Measurements from ENCODE around the gene BDNF. TPM values are rescaled to one million over a fixed set of nuclear protein-coding genes. Genes with fewer than 3 reads are reported as not detected.

The BDNF gene
- total RNA-seq, 1 donor from 2014 or later: 4.3 TPM

DNA sequence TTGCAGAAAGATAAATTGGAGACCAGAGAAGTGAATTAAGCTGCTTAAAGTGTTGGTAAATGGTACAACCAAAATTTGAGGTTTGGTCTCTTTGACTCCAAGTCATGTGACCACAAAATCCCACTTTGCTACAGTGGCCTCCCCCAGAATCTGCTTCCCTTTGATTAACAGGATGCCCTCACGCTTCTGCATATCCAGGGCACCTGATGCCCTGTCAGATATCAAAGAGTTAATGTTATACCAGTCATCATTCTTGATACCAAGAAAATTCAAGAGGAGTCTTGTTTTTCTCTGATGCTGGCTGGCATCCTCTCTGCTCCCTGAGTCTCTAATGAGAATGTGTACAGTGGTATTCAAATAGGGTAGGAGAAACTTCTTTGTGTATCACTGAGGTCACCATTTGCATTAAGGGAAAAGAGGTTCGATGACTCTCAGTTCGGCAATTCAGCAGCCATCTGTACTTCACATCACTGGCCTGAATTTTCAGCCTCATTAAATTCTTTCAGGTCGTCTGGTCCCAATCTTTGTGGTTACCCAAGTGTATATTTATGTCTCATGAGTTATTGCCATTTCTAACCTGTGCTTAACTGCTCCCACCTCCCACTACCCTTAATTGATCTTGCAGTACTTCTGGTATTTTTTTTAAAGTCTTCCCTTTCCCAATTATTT lies 73.9 kb downstream of the BDNF start:
- Histone ChIP-seq H3K27ac (no peak overlapping the region), H3K4me3 (no peak overlapping the region), H3K27me3 (no peaks in the 10 kb centered on the region), H3K9me3 (no peaks in the 10 kb centered on the region), H3K36me3 (no peaks in the 10 kb centered on the region), H3K4me1 (no peaks in the 10 kb centered on the region)
- no peak for ATAC-seq
- intact Hi-C loops (cut with DNase I): no loop called here
- DNase-seq: no peak
- TF ChIP-seq, protein P1, sequence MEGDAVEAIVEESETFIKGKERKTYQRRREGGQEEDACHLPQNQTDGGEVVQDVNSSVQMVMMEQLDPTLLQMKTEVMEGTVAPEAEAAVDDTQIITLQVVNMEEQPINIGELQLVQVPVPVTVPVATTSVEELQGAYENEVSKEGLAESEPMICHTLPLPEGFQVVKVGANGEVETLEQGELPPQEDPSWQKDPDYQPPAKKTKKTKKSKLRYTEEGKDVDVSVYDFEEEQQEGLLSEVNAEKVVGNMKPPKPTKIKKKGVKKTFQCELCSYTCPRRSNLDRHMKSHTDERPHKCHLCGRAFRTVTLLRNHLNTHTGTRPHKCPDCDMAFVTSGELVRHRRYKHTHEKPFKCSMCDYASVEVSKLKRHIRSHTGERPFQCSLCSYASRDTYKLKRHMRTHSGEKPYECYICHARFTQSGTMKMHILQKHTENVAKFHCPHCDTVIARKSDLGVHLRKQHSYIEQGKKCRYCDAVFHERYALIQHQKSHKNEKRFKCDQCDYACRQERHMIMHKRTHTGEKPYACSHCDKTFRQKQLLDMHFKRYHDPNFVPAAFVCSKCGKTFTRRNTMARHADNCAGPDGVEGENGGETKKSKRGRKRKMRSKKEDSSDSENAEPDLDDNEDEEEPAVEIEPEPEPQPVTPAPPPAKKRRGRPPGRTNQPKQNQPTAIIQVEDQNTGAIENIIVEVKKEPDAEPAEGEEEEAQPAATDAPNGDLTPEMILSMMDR (IDR thresholded peaks at IDR 0.05): no peak

DNA sequence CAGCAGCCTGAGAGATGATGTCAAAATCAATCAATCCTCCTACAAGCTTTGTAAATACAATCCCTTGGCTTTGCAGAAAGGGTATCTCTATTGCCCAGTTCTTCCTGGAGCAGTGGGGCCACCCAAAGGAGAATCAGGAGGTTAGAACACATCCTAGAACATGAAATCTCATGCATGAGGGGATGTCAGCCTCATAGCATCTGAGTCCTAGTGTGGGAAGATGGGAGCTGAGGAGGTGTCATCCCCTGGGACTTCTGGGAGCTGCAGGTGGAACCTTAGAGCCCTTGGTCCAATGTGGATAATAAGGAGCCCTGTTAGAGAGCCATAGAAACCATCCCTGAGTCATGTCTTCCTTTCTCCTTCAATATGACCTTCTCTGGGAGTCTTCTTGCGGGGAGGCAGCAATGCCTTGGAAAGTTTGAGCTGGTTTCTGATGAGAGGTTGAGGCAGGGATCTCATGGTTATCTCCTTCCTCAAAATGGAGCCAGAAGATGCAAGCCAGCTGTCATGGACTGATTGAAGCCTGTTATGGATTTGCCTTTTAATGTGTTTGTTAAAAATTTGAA lies 74.8 kb downstream of the BDNF start:
- Histone ChIP-seq H3K36me3 (no peaks in the 10 kb centered on the region), H3K4me3 (no peak overlapping the region), H3K27me3 (no peaks in the 10 kb centered on the region), H3K4me1 (no peaks in the 10 kb centered on the region), H3K9me3 (no peaks in the 10 kb centered on the region), H3K27ac (no peak overlapping the region)
- TF ChIP-seq, protein P1 (IDR thresholded peaks at IDR 0.05): no peak
- DNase-seq (no peak), ATAC-seq (no peak)
- intact Hi-C loops (cut with DNase I): no loop called here

DNA sequence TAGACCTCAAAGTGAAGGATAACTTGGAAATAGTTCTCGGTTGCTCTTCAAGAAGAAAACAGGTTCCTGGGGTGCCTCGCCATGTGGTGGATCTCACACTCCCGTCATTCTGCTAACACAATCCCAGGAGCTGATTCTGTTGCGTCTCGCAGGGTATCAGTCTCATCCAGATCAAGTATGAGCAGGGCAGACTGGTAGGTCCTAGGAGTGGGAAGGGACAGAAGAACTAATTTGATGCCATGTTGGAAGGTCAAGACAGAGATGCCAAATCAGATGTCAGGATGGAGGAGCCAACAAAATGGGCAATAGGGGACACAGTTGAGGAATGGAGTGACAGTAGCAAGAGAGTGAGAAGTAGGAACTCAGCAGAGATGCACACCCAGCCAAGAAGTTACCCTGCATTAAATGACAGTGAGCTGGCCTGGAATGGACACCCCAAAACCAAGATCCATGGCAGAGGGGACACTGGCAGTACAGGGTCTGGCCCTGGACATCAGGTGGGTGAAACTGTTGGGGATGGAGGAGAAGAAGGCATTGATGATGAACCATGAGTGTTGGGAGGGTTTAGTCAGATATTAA lies 76.2 kb downstream of the BDNF start:
- Histone ChIP-seq H3K4me1 (no peaks in the 10 kb centered on the region), H3K36me3 (no peaks in the 10 kb centered on the region), H3K27me3 (no peaks in the 10 kb centered on the region), H3K4me3 (no peak overlapping the region), H3K9me3 (no peaks in the 10 kb centered on the region), H3K27ac (no peak overlapping the region)
- ATAC-seq (no peak), DNase-seq (no peak)
- TF ChIP-seq, protein P1 (IDR thresholded peaks at IDR 0.05): no peak
- intact Hi-C loops (cut with DNase I): no loop called here

DNA sequence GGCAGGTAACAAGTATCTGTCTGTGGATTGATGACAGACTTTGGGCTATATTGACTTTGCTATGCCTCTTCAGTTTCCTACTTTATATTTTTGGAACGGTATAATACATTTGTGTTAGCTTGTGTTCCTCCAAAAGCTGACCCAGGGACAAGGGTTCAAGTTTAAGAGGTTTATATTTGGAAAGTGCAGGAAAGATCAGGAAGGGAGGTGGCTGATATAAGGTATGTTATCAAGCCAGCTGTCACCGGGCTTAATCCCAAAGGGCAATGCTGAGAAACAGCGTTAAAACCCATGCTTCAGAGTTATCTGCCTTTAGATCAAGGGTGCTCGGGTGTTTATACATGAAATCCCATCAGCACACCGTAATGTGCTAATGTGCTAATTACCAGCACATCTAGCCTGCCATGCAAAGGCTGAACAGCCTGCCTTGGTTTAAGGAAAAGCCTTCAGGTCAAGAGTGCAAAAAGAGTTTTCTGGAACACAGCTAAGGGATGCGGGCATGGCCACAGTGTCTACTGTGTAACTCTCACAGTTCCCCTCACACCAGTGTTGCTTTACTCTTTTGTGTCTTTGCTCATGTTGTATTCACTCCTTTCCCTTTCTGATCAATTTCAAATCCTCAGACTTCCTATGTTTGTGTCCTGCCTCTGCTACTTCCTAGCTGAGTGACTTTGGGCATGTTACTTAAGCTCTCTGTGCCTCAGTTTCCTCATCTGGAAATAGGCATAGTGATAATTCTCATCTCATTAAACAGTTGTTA lies 77.5 kb downstream of the BDNF start:
- H3K4me3 ChIP-seq: no peak overlapping the region
- intact Hi-C loops (cut with DNase I): no loop called here
- H3K27me3 ChIP-seq: no peaks in the 10 kb centered on the region
- H3K27ac ChIP-seq: no peak overlapping the region
- no peaks in the 10 kb centered on the region for H3K9me3 ChIP-seq
- no peaks in the 10 kb centered on the region for H3K36me3 ChIP-seq
- ATAC-seq (no peak), DNase-seq (no peak)
- no peaks in the 10 kb centered on the region for H3K4me1 ChIP-seq
- TF ChIP-seq, protein P1 (IDR thresholded peaks at IDR 0.05): no peak

- DNase-seq: no peak
- intact Hi-C loops (cut with DNase I): no loop called here
- no peak for ATAC-seq
- no peak overlapping the region for H3K27ac ChIP-seq
- H3K36me3 ChIP-seq: no peaks in the 10 kb centered on the region
- H3K4me1 ChIP-seq: no peaks in the 10 kb centered on the region
- H3K4me3 ChIP-seq: no peak overlapping the region
- no peaks in the 10 kb centered on the region for H3K27me3 ChIP-seq
- no peaks in the 10 kb centered on the region for H3K9me3 ChIP-seq
- TF ChIP-seq, protein P1 (IDR thresholded peaks at IDR 0.05): no peak
Measured at GRCh38 chr11:27621405-27622161, 78.7 kb downstream of the BDNF start.

All from upper lobe of right lung (tissue), 1 donor.